AG09319 (cell line): ENCODE results near the gene RFX3.

Source experiments
- DNase-seq: peaks from one replicate; pipeline ENCODE4 v3.0.0-alpha.2; 2010; ENCODE audit warnings: low read depth; ENCODE audit errors: extremely low read depth
- CTCF ChIP-seq: IDR thresholded peaks from 2 replicates; pipeline ENCODE4 v1.5.1; 2011; ENCODE audit warnings: low read depth, mild to moderate bottlenecking, inconsistent platforms, low read length, moderate library complexity

RFX3 gene

GRCh38 chr9:3288686-3289085 is 237.1 kb downstream of the RFX3 start:
- TF ChIP-seq CTCF = no peak
- no peak for DNase-seq

GRCh38 chr9:3285365-3286161 is 240.2 kb downstream of the RFX3 start:
- no peak for DNase-seq
- no peak for TF ChIP-seq CTCF

- no peak for DNase-seq
- no peak for TF ChIP-seq CTCF
Measured at GRCh38 chr9:3282365-3282764, 243.4 kb downstream of the RFX3 start.

DNA sequence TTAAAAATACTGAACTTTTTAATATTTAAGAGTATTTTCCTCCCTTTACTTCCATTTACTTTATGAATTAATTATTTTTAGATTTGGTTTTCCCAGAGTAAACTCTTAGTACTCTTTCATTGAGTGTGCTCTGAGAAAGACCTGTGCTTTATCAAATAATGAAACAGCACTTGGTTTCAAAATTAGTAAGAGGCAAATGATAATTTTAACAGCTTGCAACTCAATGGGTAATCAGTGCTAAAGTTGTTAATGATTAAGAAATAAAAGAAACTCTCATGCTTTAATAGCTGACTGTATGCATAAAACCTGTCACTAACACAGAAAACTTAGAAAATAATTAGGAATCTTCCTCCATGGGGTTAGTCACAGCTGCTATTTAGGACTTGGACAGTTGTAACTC is 244.4 kb downstream of the RFX3 start:
- no peak for TF ChIP-seq CTCF
- no peak for DNase-seq

DNA sequence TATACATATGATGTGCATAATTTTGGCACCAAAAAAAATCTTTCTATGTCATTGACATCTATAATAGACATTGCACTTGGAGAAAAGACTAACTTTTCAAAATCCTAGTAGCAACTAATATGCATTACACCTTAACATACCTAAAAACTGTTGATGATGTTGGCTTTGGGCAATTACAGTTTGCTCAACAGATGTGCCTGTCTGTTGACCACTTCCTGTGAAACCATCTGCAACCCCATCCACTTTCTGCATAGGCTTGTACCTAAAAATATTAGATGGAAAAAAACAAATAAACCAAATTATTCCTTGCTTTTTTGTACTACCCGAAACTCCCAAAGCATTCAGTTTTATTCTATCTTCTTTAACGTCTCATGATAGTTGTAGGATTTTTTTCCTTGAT is 248.6 kb downstream of the RFX3 start:
- no peak for TF ChIP-seq CTCF
- no peak for DNase-seq

- TF ChIP-seq CTCF = no peak
Measured at GRCh38 chr9:3271581-3271980, 254.2 kb downstream of the RFX3 start.

DNA sequence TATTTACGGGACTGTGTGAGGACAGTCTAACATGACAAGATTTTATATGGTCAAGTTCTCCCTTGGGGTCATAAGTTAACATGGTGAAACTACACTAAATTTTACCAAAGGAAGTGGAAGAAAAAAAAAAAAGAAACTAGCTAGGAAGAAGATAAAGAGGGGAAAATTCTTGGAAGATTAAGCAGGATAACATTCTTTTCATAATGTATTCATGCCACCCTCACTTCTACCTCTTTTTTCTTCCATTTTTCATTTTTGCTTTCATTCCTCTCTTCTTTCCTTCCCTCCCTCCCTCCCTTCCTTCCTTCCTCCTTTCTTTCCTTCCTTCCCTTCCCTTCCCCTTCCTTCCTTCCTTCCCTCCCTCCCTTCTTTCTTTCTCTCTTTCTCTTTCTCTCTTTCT is 254.6 kb downstream of the RFX3 start:
- TF ChIP-seq CTCF = no peak
- DNase-seq = no peak

More at GRCh38 chr9:3271581-3271980, 254.2 kb downstream of the RFX3 start:
- DNase-seq = no peak
